CD4-positive, alpha-beta T cell treated with Interleukin-4 for 1 hour (primary cell): ENCODE measurements around the gene ADGRV1.
"Not testable (repeated sequence)": the region's sequence is repeated elsewhere in the genome, so short reads cannot be mapped to it uniquely, and the experiment has no call there.

Source experiments
- DNase-seq, 2 donors: peaks; one replicate each; pipeline ENCODE4 v3.0.0-alpha.2; 2020 to 2022

Gene ADGRV1

DNA sequence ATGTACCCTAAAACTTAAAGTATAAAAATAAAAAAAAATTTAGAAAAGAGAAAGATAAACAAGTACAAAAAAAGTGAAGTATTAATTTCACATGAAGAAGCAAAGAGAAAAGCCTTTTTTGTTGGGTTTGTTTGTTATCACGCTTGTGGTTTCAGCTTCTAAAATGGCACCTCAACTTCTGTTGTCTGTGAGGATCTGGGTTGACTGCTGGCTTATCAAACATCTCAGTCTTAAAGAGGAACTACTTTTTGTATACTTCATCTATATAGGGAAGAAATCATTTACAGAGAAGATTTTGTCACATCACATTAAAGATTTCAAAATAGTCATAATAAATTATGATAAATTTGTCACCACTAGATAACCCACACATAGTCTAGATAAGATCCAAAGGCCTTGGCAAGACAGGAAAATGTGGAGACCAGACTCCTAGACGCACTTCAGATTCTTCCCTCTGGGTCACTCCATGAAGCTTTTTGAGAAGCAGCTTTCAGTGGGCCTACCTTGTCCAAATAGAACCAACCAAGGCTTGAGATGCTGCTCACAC lies 8.8 kb upstream of the ADGRV1 start:
- no peak for DNase-seq

DNA sequence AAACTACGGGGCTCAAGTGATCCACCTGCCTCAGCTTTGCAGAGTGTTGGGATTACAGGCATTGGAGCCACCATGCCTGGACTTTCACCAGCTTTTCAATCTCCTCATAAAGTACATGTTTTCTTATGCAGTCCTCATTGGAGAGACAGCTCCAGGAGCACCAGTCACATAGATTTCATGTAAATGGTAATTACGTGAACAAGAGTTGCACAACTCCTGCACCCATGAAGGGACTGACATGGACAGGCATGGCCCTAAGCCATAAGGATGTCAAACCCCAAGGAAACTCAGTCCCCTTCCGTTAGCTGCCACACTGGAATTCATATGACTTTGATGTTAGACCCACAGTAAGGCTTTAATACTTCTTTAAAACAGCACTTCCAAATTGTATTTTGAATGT lies 7.6 kb upstream of the ADGRV1 start:
- DNase-seq: no peak

DNA sequence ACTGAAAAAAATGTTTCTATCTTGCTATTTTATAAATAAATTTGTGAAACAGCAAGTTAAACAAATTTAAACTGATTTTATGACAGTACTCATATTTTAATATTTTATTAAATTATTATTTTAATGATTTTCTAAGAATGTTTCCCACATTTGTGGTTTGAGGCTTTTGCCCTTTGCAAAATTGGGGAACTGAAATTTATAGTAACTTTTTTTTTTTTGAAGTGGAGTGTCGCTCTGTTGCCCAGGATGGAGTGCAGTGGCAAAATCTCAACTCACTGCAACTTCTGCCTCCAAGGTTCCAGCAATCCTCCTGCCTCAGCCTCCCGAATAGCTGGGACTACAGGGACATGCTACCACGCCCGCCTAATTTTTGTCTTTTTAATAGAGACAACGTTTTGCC lies 7.2 kb upstream of the ADGRV1 start:
- DNase-seq: no peak

DNA sequence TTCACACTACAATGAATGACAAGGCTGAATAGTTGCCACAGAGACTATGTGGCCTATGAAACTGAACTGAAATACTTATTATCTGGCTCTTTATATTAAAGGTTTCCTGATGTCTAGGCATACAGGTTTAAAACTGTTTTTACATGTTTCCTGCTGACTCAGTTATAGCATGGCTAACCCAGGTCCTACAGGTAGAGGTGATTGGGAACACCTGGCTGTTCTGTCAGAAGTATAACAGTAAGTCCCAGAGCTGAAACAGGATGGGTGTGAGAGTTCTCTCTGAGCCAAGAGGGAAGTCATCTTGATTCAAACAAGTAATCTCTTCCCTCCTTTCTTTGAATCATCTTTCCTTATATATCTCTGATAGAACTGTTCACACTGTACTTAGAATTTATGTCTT lies 4.9 kb upstream of the ADGRV1 start:
- no peak for DNase-seq

DNA sequence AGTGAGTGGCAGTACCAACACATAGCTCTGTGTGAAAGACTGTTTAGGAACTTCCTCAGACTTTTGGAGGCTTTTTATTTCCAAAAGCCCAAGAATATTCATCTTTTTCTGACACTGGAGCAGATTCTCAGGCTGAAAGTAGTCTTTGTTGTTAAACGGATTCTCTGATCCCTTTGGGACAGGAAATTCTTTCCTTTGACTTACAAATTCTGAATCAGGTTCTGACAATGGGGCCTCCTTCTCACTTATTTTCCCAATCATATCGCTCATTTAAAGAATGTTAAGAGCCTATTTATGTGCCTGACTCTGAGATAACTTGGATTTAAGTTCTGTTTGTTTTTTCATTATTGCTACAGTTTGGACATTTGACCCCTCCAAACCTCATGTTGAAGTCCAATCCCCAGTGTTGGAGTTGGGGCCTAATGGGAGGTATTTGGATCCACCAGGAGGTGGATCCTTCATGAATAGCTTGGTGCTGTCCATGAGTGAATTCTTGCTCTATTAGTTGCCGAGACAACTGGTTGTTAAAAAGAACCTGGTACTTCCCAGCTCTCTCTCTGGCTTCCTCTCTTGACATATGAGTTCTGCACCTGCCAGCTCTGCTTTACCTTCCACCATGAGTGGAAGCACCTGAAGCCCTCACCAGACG lies 4.1 kb upstream of the ADGRV1 start:
- DNase-seq: no peak

DNA sequence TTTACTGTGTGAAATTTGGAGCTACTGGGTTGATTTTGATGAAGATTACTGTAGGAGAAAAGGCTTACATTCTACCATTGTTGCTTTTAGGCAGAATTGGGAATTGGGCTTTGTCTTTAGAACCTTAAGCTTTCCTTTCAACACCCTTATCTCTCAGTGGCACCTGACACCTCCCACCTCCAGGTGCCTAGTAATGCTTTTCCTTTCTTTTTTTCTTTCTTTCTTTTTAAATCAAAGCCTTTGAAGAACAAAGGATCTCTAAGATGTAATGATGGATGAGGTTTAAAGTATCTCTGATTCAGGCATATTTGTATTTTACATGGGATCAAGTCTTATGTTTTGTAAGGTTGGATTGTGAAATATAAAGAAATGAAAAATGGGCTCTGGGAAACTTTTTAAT lies 2.9 kb upstream of the ADGRV1 start:
- DNase-seq: no peak

DNA sequence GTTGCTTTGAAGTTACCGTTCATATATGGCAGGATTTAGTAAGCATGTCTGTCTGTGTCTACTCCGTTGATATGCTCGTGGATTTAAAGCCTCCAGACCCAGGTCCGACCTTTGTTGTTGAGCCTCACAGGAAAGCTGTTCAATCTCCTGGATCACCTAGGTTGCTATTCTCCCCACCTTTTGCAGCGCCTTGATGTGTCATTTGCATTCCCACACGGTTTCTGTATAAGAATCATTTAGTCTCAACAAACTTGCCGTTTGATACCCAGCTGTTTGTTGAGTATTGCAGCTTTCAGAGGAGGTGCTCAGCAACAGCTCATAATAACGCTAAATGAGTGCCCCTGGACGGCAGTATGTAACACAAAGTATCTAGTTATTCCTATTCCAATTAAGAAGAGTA lies 1.2 kb upstream of the ADGRV1 start:
- no peak for DNase-seq

DNA sequence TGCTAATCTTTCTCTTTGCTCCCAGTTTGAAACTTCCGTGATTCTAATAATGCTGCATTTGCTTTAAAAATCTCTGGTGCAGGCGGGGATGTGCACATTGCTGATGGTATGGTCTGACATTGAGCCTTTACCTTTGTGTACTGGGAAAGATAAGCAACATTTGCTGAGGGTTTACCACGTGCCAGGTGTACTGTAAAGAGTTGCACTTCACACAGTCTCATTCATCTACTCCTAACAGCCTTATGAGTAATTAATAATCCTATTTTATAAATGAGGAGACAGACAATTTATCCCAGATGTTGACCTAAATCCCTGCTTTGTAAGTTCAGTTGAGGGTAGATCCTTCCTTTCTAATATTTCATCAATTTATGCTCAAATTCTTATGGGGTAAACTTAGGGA lies 726 bp upstream of the ADGRV1 start:
- DNase-seq: no peak

DNA sequence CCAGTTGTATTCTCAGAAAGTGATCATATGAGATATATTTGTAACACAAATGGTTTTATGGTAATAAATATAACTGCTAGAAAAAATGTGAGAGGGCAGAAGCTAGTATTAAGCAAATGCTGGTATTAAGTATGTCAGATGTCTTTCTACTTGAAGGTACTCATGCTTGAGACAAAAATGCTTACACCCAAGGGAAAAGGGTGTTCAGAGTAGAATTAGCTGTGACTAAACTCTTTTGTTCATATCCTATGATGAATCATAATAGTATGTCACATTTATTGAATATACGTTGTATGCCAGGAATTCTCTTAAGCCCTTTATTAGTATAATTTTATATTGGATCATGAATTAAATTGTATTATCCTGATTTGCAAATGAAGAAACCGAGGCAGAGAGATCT lies 2.2 kb downstream of the ADGRV1 start:
- no peak for DNase-seq

DNA sequence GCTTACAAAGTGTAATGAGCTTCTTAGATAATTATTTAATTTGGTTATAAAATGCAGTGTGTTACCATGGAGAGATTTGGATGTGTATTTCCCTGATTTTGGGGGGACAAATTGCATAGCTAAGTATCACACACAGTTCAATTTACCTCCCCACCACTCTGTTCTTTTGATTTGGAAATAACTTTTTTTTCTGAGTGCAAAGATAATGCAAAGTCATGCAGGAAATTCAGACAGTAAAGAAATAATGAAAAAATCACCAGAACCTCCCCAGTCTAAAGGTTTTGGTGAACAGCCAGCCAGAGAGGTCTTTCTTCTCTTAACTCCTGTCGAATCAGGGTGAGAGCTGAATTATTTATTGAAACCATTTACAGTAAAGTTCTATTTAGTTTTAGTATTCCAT lies 3.2 kb downstream of the ADGRV1 start:
- DNase-seq: no peak

DNA sequence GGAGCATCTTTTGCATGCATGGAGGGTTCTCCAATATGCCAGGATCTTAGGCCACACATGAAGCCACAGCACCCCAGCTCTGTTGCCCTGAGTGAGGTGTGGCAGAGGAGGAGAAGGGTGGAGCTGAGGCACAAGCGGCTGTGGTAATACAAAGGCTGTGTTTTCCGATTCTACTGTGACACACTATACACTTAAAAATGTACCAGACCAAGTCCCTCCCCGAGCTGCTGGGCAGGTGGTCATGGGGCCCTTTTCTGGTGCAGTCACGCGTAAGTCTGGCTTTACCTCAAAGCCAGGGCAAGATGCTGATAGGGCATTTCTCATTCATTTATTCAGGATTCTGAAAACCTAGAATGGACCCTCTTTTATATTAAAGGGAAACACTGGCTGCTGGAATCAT lies 3.7 kb downstream of the ADGRV1 start:
- DNase-seq: no peak

DNA sequence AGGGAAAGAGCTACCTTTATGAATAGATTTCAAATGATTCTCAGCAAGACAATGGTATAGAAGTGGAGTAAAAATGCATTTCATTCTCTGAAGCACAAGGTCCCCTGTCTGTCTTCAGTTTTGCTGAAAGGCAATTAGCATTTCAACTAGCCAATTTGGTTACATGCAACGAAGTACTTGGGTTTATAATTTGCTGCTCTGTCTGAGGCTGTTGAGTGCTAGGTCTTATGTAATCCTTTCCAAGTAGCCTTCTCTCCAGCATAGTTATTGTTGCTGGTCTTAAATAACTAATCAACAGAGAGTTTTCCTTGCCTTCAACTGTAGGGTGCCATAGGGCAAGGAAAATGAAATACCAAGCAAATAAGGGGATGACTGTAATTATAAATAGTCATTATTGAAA lies 4.5 kb downstream of the ADGRV1 start:
- no peak for DNase-seq

DNA sequence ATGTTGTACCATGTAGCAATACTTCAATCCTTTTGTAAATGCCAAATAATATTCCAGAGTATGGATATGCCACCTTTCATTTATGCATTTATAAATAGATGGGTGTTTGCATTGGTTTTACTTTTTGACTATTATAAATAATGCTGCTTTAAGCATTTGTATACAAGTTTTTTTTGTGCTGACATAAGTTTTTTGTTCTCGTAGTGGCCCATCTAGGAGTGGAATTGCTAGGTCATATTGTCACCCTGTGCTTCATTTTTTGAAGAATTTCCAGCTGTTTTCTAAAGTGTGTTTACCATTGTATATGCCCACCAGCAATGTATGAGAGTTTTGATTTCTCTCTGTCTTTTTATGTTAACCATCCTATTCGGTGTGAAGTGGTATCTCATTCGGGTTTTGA lies 6.9 kb downstream of the ADGRV1 start:
- DNase-seq: no peak

DNA sequence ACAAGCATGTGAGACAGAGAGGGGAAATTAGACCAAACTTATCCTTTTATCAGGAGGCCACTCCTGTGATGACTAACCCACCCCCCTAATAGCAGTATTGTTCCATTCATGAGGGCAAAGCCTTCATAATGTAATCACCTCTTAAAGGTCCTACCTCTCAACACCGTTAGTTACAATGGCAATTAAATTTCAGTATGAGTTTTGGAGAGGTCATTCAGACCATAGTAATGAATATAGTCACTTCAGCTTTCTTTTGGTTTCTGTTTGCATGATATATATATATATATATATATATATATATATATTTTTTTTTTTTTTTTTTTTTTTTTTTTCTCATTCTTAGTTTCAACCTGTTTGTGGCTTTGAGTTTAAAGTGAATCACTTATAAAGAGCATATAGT lies 10.5 kb downstream of the ADGRV1 start:
- no peak for DNase-seq

DNA sequence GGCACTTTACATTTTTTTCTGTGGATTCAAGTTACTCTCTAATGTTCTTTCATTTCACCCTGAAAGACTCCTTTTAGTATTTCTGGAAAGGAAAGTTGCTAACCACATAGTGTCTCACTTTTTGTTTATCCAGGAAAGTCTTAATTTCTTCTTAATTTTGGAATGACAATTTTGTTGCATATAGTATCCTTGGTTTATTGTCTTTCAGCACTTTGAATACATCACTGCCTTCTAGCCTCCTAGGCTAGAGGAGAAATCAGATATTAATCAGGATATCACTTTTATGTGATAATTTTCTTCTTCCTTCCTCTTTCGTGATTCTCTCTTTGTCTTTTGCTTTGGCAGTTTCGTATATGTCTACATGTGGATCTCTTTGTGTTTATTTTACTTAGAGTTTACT lies 11.4 kb downstream of the ADGRV1 start:
- no peak for DNase-seq

DNA sequence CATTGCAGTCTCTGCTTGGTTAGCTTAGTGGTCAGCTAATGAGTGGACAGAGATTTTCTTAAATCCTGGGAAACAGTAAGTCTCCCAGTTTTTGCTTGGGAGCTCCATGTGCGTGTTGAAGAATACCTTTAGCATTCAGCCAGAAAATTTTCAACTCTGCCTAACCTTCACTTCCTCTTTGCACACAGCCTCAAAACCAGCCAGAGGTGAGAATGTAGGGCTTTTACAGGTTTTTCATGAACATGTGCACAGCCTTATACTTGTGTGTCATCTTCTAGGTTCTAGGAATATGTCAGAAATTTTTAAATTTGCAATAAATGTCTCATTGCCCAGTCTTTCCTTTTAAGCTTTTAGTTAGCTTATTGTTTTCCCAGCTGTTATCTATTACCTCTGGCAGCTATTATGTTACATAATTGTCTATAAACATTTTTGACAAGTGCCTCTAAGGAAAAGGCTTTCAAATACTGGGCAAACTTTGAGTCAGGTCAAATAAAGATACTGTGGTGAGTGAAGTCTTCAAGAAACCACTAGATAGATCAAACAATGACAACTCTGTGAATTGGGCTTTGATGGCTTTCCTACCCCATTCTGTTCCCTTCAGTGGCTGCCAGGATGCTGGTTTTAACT lies 12.7 kb downstream of the ADGRV1 start:
- DNase-seq: no peak

DNA sequence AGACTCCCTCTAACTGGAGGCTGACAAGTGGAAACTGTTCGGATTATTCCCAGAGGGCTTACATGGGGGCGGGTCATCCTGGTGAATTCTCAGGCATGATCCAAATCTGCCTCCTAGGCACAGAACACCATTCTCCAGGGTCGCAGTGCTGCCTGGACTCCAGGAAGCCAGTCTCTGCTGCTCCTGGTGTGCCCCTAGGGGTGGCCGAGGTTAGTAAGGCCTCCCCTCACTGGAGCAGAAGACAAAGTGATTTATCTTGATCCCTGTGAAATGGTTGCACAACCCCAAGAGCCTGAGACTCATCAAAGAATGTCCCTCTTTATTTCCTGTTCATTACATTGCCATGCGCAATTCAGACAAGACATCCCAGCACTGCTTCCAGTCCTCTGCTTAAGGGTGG lies 17.1 kb downstream of the ADGRV1 start:
- DNase-seq: no peak

DNA sequence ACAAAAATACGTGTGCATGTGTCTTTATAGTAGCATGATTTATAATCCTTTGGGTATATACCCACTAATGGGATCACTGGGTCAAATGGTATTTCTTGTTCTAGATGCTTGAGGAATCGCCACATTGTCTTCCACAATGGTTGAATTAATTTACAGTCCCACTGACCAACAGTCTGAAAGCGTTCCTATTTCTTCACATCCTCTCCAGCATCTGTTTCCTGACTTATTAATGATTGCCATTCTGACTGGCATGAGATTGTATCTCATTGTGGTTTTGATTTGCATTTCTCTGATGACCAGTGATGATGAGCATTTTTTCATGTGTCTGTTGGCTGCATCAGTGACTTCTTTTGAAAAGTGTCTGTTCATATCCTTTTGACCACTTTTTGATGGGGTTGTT lies 18.0 kb downstream of the ADGRV1 start:
- not testable (repeated sequence) for DNase-seq

DNA sequence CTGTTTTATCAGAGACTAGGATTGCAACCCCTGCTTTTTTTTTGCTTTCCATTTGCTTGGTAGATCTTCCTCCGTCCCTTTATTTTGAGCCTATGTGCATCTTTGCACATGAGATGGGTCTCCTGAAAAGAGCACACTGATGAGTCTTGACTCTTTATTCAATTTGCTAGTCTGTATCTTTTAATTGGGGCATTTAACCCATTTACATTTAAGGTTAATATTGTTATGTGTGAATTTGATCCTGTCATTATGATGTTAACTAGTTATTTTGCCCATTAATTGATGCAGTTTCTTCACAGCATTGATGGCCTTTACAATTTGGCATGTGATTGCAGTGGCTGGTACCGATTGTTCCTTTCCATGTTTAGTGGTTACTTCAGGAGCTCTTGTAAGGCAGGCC lies 21.3 kb downstream of the ADGRV1 start:
- not testable (repeated sequence) for DNase-seq

DNA sequence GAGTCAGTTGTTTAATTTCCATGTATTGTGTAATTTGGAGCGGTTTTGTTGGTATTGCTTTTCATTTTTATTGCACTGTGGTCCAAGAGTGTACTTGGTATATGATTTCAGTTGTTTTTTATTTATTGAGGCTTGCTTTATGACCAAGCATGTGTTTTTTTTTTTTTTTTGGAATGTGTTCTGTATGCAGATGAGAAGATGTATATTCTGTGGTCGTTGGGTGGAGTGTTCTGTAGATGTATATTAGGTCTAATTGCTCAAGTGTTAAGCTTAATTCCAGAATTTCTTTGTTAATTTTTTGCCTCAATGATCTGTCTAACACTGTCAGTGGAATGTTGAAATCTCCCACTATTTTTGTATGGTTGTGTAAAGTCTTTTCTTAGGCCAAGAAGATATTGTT lies 23.4 kb downstream of the ADGRV1 start:
- DNase-seq: no peak

DNA sequence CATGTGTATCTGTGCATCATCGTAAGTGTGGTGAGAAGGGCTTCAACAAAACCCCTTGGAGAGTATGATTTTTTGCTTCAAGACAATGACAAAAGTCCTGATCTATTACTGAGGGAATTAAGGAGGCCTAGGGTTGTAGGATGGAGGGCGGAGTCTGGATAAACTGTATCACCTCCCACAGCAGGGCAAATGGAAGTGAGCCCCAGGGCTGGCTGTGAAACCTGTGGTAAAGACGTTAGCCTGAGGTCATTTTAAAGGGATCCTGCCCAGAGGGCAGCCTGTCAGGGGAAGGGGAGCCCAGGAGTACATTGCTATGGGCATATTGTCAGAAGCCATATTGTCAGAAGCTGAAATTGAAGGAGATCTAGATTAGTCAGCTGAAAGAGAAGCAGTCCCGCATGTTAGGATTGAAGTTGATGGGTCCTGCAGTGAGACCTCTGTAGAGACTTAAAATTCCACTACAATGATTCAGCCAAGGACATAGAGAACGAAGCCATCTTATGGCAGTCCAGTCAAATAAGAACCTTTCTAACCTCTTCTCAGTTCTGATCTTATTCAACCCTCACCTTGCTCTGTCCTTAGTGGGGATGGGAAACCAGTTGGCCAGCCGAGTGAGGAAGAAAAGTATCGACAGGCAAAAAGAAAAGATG lies 26.9 kb downstream of the ADGRV1 start:
- no peak for DNase-seq

DNA sequence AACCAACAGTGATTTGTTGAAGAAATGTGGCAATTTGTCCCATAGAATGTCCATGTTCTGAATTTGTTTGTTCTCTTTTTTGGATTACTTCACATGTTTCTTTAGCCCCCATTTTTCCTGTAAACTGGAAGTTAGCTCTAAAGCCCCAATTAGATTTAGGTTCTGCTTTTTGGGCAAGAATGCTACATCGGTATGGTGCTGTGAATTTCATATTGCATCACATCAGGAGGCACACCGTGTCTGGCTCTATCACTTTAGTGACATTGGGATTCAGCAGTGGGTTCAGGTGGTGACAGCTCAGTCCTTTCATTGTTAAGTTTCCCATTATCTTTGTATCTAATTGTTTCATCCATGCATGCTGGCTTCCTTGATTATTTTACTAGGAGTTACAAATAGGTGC lies 27.9 kb downstream of the ADGRV1 start:
- no peak for DNase-seq

DNA sequence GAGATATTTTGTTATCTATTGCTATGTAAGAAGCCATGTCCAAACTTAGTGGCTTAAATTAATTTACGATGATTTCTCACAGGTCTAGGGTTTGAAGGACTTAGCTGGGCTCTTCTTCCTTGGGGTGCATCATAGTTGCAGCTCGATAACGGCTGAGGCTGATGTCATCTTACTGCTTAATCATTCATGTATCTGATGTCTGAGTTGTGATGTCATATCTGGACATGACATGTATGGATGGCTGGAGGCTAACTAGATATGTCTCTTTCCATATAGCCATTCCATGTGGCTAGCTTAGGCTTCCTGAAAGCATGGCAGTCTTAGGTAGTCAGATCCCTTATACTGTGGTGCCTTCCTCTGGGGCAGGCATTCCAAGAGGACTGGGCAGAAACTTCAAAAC lies 31.6 kb downstream of the ADGRV1 start:
- no peak for DNase-seq

DNA sequence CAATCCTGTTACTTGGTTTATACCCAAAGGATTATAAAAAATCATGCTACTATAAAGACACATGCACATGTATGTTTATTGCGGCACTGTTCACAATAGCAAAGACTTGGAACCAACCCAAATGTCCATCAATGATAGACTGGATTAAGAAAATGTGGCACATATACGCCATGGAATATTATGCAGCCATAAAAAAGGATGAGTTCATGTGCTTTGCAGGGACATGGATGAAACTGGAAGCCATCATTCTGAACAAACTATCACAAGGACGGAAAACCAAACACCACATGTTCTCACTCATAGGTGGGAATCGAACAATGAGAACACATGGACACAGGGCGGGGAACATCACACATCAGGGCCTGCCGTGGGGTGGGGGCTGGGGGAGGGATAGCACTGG lies 34.5 kb downstream of the ADGRV1 start:
- DNase-seq: not testable (repeated sequence)
